ENCODE measurements around the gene FAM13A.

DNA sequence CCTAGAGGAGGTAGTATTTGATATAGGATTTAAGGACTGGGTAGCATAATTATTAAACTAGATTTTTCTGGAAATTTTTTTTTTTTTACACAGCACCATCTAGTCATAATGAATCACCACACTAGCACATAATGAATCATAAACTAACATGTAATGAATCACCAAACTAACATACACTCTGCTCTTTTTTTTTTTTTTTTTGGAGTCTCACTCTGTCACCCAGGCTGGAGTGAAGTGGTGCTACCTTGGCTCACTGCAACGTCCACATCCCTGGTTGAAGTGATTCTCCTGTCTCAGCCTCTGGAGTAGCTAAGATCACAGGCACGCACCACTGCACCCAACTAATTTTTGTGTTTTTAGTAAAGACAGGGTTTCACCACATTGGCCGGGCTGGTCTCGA is 92.5 kb downstream of the FAM13A start:
- TF ChIP-seq CTCF (IDR thresholded peaks at IDR 0.05) (no peak), POLR2A (IDR thresholded peaks at IDR 0.05) (no peak)

Data from heart left ventricle (tissue), 13 donors.